ENCODE results near the gene CASP1. TPM values are rescaled to one million over a fixed set of nuclear protein-coding genes. Genes with fewer than 3 reads are reported as not detected.
"Not testable (repeated sequence)": the region's sequence is repeated elsewhere in the genome, so short reads cannot be mapped to it uniquely, and the experiment has no call there.

CASP1 gene
- total RNA-seq, result 158 TPM
- long read RNA-seq, transcript CASP1-215 (9 exons, 2,001 nt), result major isoform, 32 of 127 reads
- long read RNA-seq, transcript CASP1-202 (10 exons, 1,477 nt), result minor isoform, 26 of 127 reads
- long read RNA-seq, partial matches to known transcripts, result 44 of 127 reads
- long read RNA-seq, other reads (novel, unspliced or antisense), result 25 of 127 reads

DNA sequence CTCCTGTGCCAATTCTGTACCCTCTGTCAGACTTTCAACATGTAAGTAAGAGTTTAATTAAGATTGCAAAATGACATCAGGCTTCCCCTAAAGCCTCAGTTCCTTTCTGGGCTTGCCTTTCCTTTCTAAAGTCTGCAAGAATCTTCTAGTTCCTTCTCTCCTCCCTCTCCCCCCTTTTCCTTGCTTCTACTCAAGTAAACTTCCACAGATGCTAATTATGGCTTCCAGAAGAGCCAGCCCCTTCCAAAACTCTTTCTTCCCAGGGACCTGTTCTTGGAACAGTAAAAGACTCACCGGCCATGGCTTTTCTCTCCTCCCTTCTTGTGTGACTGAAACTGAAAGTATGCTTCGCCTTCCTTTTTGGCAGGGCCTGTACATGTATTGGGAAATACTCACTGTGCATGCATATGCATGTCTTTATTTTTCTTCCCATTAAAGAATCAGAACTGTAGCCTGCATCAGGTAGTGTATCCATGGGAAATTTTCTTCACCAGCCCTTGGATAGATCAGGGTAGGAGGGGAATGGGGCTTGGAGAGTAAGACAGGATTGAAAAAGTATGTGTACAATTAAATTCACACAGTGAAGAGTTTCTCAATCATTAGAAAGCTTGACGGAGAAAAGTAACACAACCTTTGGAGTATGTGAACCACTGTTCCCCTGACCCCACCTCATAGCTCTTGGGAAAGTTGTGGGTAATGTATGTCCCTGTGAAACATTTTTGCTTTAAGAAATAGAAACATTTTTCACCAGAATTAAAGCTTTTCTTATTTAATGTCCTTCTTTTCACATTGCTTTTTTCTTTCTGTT is at the start of gene CASP1:
CASP1 (minus strand) TSS at position 332 of the 808 bp plus-strand sequence; CDS start at position 301, 31 bp downstream.
- H3K4me1 ChIP-seq, result peaks cover 31% of the 10 kb centered on the region
- peaks cover 15% of the 10 kb centered on the region for H3K36me3 ChIP-seq
- intact Hi-C loops (cut with DNase I), result no loop called here
- H3K27me3 ChIP-seq (ENCODE audit: low read depth), result no peaks in the 10 kb centered on the region
- TF ChIP-seq, protein P1, sequence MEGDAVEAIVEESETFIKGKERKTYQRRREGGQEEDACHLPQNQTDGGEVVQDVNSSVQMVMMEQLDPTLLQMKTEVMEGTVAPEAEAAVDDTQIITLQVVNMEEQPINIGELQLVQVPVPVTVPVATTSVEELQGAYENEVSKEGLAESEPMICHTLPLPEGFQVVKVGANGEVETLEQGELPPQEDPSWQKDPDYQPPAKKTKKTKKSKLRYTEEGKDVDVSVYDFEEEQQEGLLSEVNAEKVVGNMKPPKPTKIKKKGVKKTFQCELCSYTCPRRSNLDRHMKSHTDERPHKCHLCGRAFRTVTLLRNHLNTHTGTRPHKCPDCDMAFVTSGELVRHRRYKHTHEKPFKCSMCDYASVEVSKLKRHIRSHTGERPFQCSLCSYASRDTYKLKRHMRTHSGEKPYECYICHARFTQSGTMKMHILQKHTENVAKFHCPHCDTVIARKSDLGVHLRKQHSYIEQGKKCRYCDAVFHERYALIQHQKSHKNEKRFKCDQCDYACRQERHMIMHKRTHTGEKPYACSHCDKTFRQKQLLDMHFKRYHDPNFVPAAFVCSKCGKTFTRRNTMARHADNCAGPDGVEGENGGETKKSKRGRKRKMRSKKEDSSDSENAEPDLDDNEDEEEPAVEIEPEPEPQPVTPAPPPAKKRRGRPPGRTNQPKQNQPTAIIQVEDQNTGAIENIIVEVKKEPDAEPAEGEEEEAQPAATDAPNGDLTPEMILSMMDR (IDR thresholded peaks at IDR 0.05), result no peak
- peak within 1 kb of the TSS; percentile 86 for H3K27ac ChIP-seq
- no peaks in the 10 kb centered on the region for H3K9me3 ChIP-seq
- H3K4me3 ChIP-seq, result peak within 1 kb of the TSS; percentile 61
- peak; percentile 89 to 95 for ATAC-seq
- no peak for DNase-seq

DNA sequence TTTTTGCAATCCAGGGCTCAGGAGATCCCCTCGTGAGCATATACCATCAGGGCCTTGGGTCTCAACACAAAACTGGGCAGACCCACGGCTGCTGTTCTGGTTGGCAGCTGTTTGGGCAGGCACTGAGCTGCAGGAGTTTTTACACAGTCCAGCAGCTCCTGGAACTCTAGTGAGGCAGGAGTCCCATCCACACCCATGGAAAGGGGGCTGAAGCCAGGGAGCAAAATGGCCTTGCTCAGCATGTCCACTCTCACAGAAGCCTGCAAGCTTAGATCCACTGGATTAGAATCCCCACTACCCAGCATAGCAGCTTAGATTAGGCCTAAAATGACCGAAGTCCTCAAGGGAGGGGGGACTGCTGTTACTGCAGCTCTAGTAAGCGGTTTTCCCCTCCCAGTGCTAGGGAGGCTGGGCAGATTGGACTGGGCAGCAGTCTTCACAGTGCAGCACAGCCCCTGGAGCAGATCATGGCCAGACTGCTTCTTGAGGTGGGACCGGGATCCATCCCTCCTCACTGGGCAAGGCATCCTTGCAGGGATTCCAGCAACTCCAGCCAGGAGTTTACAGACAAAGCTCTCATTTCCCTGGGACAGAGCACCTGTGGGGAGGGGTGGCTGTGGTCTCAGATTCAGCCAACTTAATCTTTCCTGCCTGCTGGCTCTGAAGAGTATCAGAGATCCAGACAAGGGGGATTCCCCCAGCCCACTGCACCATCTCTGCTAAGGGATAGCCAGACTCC is 46.6 kb upstream of the CASP1 start:
- no peak for DNase-seq
- peak in 1 of 2 donors; percentile 52 for ATAC-seq

DNA sequence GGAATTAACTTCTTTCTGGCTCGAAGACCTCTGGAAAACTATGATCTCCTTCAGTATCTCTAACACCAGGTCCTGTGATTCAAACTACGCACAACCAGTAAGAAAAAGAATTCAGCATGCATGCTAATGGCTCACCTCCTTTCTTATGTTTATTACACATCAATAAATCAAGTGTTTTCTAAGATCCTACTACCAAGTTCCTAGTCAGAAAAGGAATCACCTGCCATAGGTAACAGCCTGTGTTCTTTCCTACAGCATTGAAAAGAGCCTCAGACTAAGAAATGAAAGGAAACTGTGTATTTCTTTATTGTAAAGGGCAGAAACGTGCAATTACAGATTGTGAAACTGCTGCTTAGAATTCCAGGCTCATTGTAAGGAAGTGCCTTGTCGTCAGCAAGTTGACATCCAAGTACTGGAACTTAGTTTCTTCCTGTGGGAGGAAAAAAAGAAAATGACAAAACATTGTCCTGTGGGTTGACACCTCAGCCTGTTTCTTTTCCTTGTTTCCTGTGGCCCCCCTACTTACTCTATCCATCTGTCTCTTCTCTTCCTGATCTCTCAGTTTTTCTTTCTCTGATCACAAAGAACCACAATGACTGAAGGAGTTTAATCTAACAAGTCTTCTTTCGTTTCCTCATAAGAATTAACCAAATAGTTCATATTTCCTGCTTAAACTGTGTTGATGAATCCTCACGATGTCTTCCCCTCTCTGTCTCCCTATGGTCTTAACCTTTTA is 45.4 kb upstream of the CASP1 start:
- intact Hi-C loops (cut with DNase I), result not testable (repeated sequence)
- peak in 1 of 2 donors; percentile 41 for ATAC-seq

More for the DNA sequence above, 46.6 kb upstream of the CASP1 start:
- Histone ChIP-seq H3K27ac (no peak overlapping the region), H3K9me3 (no peaks in the 10 kb centered on the region), H3K4me3 (no peak overlapping the region), H3K4me1 (peaks cover 7% of the 10 kb centered on the region), H3K27me3 (ENCODE audit: low read depth) (no peaks in the 10 kb centered on the region), H3K36me3 (no peaks in the 10 kb centered on the region)
- intact Hi-C loops (cut with DNase I), result no loop called here
- TF ChIP-seq, protein P1 (IDR thresholded peaks at IDR 0.05), result no peak

DNA sequence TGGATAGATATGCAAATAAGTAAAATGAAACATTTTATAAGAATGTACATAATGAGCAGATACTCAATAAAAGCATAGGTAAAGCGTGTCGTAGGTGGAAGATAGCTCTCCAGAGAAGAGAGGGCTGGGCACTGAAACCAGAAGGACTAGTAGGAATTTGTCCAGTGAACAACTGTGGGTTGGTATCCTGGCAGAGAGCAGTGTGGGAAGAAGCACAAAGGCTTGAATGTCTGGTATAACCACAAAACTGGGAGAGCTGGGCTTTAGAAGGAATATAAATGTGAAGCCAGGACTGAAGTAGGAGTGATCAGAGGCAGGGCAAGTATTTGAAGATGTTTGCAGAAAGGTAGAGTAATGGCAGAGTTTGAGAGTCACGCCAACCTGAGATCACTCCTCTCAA is 43.3 kb upstream of the CASP1 start:
- Histone ChIP-seq H3K36me3 (no peaks in the 10 kb centered on the region), H3K27me3 (ENCODE audit: low read depth) (no peaks in the 10 kb centered on the region), H3K4me3 (no peak overlapping the region), H3K9me3 (no peaks in the 10 kb centered on the region), H3K27ac (no peak overlapping the region), H3K4me1 (peaks cover 7% of the 10 kb centered on the region)
- DNase-seq (no peak), ATAC-seq (no peak)
- intact Hi-C loops (cut with DNase I), result no loop called here
- TF ChIP-seq, protein P1 (IDR thresholded peaks at IDR 0.05), result no peak

More for the DNA sequence above, 45.4 kb upstream of the CASP1 start:
- not testable (repeated sequence) for H3K4me1 ChIP-seq; DNase-seq; H3K9me3 ChIP-seq; H3K4me3 ChIP-seq; H3K36me3 ChIP-seq; H3K27me3 ChIP-seq (ENCODE audit: low read depth)
- H3K27ac ChIP-seq, result peak overlapping the region; percentile 33

DNA sequence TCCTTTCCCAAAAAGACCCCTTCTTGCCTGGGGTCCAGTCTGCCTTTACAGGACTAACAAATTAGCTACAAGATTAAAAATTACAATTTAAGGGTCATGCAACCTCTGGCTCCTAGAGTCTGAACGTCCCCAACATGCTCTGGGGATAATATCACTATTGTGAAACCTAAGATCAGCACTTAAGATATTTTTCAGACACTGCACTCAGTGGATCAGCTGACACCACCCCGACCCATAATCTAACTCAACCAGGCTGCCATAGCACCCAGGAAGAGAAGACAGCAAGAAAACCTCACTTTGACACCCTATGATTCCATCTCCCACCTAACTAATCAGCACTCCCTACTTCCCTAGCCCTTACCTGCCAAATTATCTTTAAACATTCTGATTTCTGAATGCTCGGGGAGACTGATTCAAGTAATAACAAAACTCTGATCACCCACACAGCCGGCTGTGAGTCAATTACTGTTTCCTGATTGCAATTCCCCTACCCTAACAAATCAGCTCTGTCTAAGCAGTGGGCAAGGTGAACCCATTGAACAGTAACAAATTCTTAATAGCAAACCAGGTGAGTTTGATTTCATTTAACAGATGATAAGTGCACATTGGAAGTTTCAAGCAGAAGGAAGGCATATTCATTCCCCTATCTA is 42.3 kb upstream of the CASP1 start:
- intact Hi-C loops (cut with DNase I); H3K9me3 ChIP-seq; H3K27me3 ChIP-seq (ENCODE audit: low read depth); H3K4me1 ChIP-seq; DNase-seq; H3K27ac ChIP-seq; ATAC-seq; H3K36me3 ChIP-seq; H3K4me3 ChIP-seq: not testable (repeated sequence)

DNA sequence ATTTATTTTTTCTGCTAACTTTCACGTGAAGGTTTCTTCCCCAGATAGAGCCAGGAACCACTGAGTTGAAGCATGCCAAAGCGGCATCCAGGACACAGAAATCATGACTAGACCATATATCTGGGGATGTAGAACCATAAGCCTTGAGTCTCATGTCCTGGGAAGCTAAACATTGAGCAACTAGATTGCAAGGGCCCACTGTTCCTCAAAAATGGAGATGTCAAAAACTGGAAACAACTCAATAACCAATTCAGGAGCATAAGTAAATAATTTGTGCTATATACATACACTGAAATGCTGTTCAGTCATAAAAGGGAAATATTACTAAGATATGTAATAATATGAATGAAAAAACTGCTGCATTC is 39.2 kb upstream of the CASP1 start:
- intact Hi-C loops (cut with DNase I), result no loop called here
- H3K9me3 ChIP-seq, result no peaks in the 10 kb centered on the region
- no peak for DNase-seq
- no peaks in the 10 kb centered on the region for H3K36me3 ChIP-seq
- peaks cover 6% of the 10 kb centered on the region for H3K4me1 ChIP-seq
- H3K4me3 ChIP-seq, result no peak overlapping the region
- ATAC-seq, result no peak
- TF ChIP-seq, protein P1 (IDR thresholded peaks at IDR 0.05), result no peak
- no peak overlapping the region for H3K27ac ChIP-seq
- no peaks in the 10 kb centered on the region for H3K27me3 ChIP-seq (ENCODE audit: low read depth)

Data from lower lobe of right lung (tissue), 2 donors.